ENCODE results near the gene BLVRB. TPM values are rescaled to one million over a fixed set of nuclear protein-coding genes. Genes with fewer than 3 reads are reported as not detected.
"Not testable (repeated sequence)": the region's sequence is repeated elsewhere in the genome, so short reads cannot be mapped to it uniquely, and the experiment has no call there.

BLVRB gene
- total RNA-seq, 1 experiment from 2014 or later: 44.0 TPM

DNA sequence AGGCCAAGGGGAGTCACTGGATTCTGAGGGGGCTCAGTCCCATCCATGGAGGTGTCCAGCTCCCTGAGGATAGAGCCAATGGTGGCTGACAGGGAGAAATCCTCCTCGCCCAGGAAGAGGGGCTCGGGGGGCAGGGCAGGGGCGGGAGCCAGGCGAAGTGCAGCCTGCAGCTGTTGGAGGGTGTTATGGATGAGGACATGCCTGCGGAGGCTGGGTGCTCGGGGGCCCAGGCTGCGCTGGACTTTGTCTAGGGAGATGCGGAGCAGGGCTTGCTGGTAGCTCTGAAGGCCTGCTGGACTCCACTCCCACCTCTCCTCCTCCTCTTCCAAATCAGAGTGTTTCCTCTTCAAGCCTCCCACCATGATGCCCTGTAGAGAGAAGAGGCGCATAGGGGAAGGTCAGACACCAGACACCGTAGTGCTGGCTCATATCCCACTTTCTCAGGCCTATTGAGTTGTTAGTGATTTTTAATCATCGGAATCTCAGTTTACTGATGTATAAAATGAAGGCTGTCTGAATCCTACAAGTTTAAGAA, 23.8 kb downstream of the BLVRB start:
- Mint-ChIP-seq H3K4me1 (ENCODE audit: insufficient read depth, unreplicated experiment) (peaks cover 22% of the 10 kb centered on the region), H3K36me3 (ENCODE audit: insufficient read depth, unreplicated experiment) (peaks cover 50% of the 10 kb centered on the region), H3K27me3 (ENCODE audit: insufficient read depth, unreplicated experiment) (no peaks in the 10 kb centered on the region), H3K27ac (ENCODE audit: low read depth, unreplicated experiment) (no peak overlapping the region), H3K9me3 (ENCODE audit: unreplicated experiment) (no peaks in the 10 kb centered on the region), H3K4me3 (ENCODE audit: unreplicated experiment) (peak overlapping the region; percentile 100)
- ChIA-PET POLR2A (interaction anchor here (0.5 to 10.0 kb wide), 8 partner anchors 8 to 277 kb away, joined by 5 to 125 read pairs (median 42); partner anchors contain the start of genes BLVRB and SERTAD1), CTCF (interaction anchor here (0.6 to 2.5 kb wide), 2 partner anchors 21 to 205 kb away, joined by 3 to 18 read pairs; no protein-coding TSS in a partner anchor)
- no peak for TF ChIP-seq CTCF (IDR thresholded peaks at IDR 0.05; ENCODE audit: unreplicated experiment)
- no TSS peak for BruUV-seq (replicated peaks)
- no peak for DNase-seq (ENCODE audit: unreplicated experiment)
- intact Hi-C loops (cut with micrococcal nuclease): loop anchor here (5.0 kb wide), 1 partner anchor 134 kb away; no protein-coding TSS in a partner anchor

GRCh38 chr19:40438284-40438683, 27.3 kb downstream of the BLVRB start:
- DNase-seq (ENCODE audit: unreplicated experiment): no peak
- H3K4me1 Mint-ChIP-seq (ENCODE audit: insufficient read depth, unreplicated experiment): peaks cover 14% of the 10 kb centered on the region
- no peaks in the 10 kb centered on the region for H3K27me3 Mint-ChIP-seq (ENCODE audit: insufficient read depth, unreplicated experiment)
- H3K27ac Mint-ChIP-seq (ENCODE audit: low read depth, unreplicated experiment): no peak overlapping the region
- no peak for TF ChIP-seq CTCF (IDR thresholded peaks at IDR 0.05; ENCODE audit: unreplicated experiment)
- no TSS peak for BruUV-seq (replicated peaks)
- peaks cover 38% of the 10 kb centered on the region for H3K36me3 Mint-ChIP-seq (ENCODE audit: insufficient read depth, unreplicated experiment)
- H3K4me3 Mint-ChIP-seq (ENCODE audit: unreplicated experiment): no peak overlapping the region
- CTCF ChIA-PET: interaction anchor here (0.7 to 1.8 kb wide), 3 partner anchors 12 to 166 kb away, joined by 3 to 7 read pairs (median 6); no protein-coding TSS in a partner anchor
- POLR2A ChIA-PET: interaction anchor here (0.7 to 10.0 kb wide), 3 partner anchors 12 to 134 kb away, joined by 3 to 124 read pairs (median 3); partner anchors contain the start of gene SERTAD1
- H3K9me3 Mint-ChIP-seq (ENCODE audit: unreplicated experiment): no peaks in the 10 kb centered on the region
- intact Hi-C loops (cut with micrococcal nuclease): no loop called here

DNA sequence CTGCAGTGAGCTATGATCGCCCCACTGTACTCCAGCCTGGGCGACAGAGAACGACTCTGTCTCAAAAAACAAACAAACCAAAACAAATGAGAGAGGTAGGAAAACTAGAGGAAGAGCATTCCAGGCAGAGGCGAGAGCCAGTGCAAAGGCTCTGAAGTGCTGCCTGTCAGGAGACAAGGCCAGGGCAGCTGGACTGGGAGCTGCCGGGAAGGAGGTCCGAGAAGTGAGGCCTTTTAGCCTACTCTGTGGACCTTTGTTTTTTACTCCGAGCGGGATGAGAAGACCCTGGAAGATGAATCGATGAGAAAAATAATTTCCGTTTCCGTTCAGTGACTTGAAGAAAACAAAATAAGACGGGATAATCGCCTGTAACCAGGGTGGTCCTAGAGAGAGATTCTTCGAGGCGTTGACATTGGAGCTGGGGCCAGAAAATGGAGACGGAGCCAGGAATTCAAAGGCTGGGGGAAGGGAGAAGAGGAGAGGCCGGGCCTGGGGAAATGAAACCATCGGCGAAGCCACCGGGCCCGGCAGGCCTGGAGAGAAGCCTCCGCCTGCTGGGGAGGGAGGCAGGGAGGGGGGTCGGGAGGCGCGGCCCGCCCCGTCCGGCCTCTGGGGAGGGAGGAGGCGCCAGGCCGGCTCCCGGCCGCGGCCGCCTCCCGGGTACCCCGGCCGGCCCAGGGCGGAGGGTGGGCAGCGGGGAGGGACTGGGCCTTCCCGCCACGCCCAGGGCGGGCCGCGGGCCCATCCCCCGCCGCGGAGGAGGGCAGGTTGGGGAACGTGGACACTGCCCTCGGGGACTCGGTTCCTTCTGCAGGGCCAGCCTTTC, 31.9 kb downstream of the BLVRB start:
- TF ChIP-seq CTCF (IDR thresholded peaks at IDR 0.05; ENCODE audit: unreplicated experiment): no peak
- Mint-ChIP-seq H3K4me1 (ENCODE audit: insufficient read depth, unreplicated experiment) (peaks cover 11% of the 10 kb centered on the region), H3K4me3 (ENCODE audit: unreplicated experiment) (peak overlapping the region; percentile 78), H3K36me3 (ENCODE audit: insufficient read depth, unreplicated experiment) (peaks cover 4% of the 10 kb centered on the region), H3K27me3 (ENCODE audit: insufficient read depth, unreplicated experiment) (no peaks in the 10 kb centered on the region), H3K9me3 (ENCODE audit: unreplicated experiment) (no peaks in the 10 kb centered on the region), H3K27ac (ENCODE audit: low read depth, unreplicated experiment) (peak overlapping the region; percentile 97)
- peak; percentile 93 for DNase-seq (ENCODE audit: unreplicated experiment)
- TSS peak; percentile 95 for BruUV-seq (replicated peaks)
- intact Hi-C loops (cut with micrococcal nuclease): no loop called here
- ChIA-PET CTCF (interaction anchor here (1.1 to 1.4 kb wide), 3 partner anchors 11 to 201 kb away, joined by 4 to 7 read pairs (median 5); no protein-coding TSS in a partner anchor), POLR2A (interaction anchor here (0.8 to 3.6 kb wide), 15 partner anchors 7 to 283 kb away, joined by 3 to 59 read pairs (median 6); partner anchors contain the start of genes BLVRB, COQ8B, ITPKC and SERTAD1)

DNA sequence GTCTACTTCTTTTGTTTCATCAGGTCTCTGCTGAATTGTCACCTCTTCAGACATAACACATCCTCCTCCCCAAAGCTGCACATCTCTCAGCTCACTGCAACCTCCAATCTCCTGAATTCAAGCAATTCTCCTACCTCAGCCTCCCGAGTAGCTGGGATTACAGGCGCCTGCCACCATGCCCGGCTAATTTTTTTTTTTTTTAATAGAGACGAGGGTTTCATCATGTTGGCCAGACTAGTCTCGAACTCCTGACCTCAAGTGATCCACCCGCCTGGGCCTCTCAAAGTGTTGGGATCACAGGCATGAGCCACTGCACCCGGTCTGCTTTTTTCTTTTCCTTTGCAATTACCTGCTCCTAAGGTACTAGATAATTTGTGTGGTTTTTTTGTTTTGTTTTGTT, 32.8 kb downstream of the BLVRB start:
- H3K9me3 Mint-ChIP-seq (ENCODE audit: unreplicated experiment); H3K27me3 Mint-ChIP-seq (ENCODE audit: insufficient read depth, unreplicated experiment); intact Hi-C loops (cut with micrococcal nuclease); DNase-seq (ENCODE audit: unreplicated experiment); H3K36me3 Mint-ChIP-seq (ENCODE audit: insufficient read depth, unreplicated experiment); BruUV-seq (replicated peaks): not testable (repeated sequence)
- Mint-ChIP-seq H3K4me3 (ENCODE audit: unreplicated experiment) (peak overlapping the region; percentile 78), H3K27ac (ENCODE audit: low read depth, unreplicated experiment) (peak overlapping the region; percentile 97), H3K4me1 (ENCODE audit: insufficient read depth, unreplicated experiment) (peaks cover 11% of the 10 kb centered on the region)
- POLR2A ChIA-PET: interaction anchor here (0.8 to 3.6 kb wide), 10 partner anchors 8 to 284 kb away, joined by 3 to 59 read pairs (median 6); partner anchors contain the start of genes COQ8B, ITPKC and SERTAD3
- CTCF ChIA-PET: interaction anchor here (1.2 to 1.4 kb wide), 2 partner anchors 10 to 13 kb away, joined by 5 to 7 read pairs; no protein-coding TSS in a partner anchor
